CD4-positive, alpha-beta memory T cell (primary cell): ENCODE results near the gene CDKN3. TPM values are rescaled to one million over a fixed set of nuclear protein-coding genes. Genes with fewer than 3 reads are reported as not detected.

Experiments used
- CTCF ChIA-PET: fragments of 350-600 bp; sonication (Branson Sonifier 250); formaldehyde crosslinking; loops from one replicate; lab custom pipeline; 2021; ENCODE audit warnings: inconsistent platforms; ENCODE audit not compliant: partially characterized antibody; lab: Charles Lee
- POLR2A ChIA-PET: fragments of 350-600 bp; sonication (Branson Sonifier 250); formaldehyde crosslinking; loops from one replicate; lab custom pipeline; 2021; ENCODE audit not compliant: partially characterized antibody; lab: Charles Lee
- DNase-seq, 5 donors: peaks; one replicate each; pipeline versions ENCODE4 v3.0.0 to v3.0.0-alpha.2; 2020 to 2022; ENCODE audit warnings: mixed read lengths in 1 of 5
- H3K27ac ChIP-seq: one replicate; pipeline ENCODE4 v1.7.0; 2013; ENCODE audit warnings: low read depth, low read length
- H3K27me3 ChIP-seq: 2 replicates; pipeline ENCODE4 v1.7.0; 2013; ENCODE audit warnings: mild to moderate bottlenecking, low read length, moderate library complexity; ENCODE audit not compliant: insufficient read depth
- H3K36me3 ChIP-seq: 2 replicates; pipeline ENCODE4 v1.7.0; 2013; ENCODE audit warnings: mild to moderate bottlenecking, low read length, moderate library complexity; ENCODE audit not compliant: insufficient read depth
- H3K4me1 ChIP-seq: 2 replicates; pipeline ENCODE4 v1.7.0; 2013; ENCODE audit warnings: mild to moderate bottlenecking, low read length, moderate library complexity; ENCODE audit not compliant: insufficient read depth
- H3K4me3 ChIP-seq, 2 donors: one replicate each; pipeline ENCODE4 v1.7.0; 2013; ENCODE audit warnings: low read length in 2 of 2, mild to moderate bottlenecking in 1 of 2
- H3K9me3 ChIP-seq, 2 donors: one replicate each; pipeline ENCODE4 v1.7.0; 2013; ENCODE audit warnings: low read length in 2 of 2, control low read depth in 1 of 2; ENCODE audit not compliant: control insufficient read depth in 1 of 2
- H3K27ac Mint-ChIP-seq, 7 donors: one replicate each; pipeline ENCODE4 v1.8.0; 2020 to 2021; ENCODE audit warnings: mixed read lengths in 7 of 7, mild to moderate bottlenecking in 6 of 7, inconsistent platforms in 3 of 7, moderate library complexity in 3 of 7
- H3K27me3 Mint-ChIP-seq, 2 donors: one replicate each; pipeline ENCODE4 v1.8.0; 2020 to 2021; ENCODE audit warnings: mixed read lengths in 2 of 2
- H3K36me3 Mint-ChIP-seq, 2 donors: one replicate each; pipeline ENCODE4 v1.8.0; 2020 to 2021; ENCODE audit warnings: mixed read lengths in 2 of 2, inconsistent platforms in 1 of 2, mild to moderate bottlenecking in 1 of 2
- H3K4me1 Mint-ChIP-seq, 4 donors: one replicate each; pipeline ENCODE4 v1.8.0; 2020 to 2021; ENCODE audit warnings: mixed read lengths in 4 of 4, mild to moderate bottlenecking in 1 of 4
- H3K4me3 Mint-ChIP-seq, 8 donors: one replicate each; pipeline ENCODE4 v1.8.0; 2020 to 2021; ENCODE audit warnings: mixed read lengths in 8 of 8, mild to moderate bottlenecking in 7 of 8, moderate library complexity in 6 of 8, inconsistent platforms in 3 of 8
- H3K9me3 Mint-ChIP-seq, 8 donors: one replicate each; pipeline ENCODE4 v1.8.0; 2020 to 2021; ENCODE audit warnings: mixed read lengths in 8 of 8, mild to moderate bottlenecking in 5 of 8, inconsistent platforms in 3 of 8, moderate library complexity in 1 of 8
- intact Hi-C: fragments of 100-400 bp; cut with micrococcal nuclease; formaldehyde crosslinking; loops from one replicate; pipeline ENCODE4 v1.15.1; 2023
- polyA plus RNA-seq, 2 donors: library from polyadenylated mRNA; unstranded; fragments of 300-500 nt; fragmentation: Illumina TruSeq; gene quantifications; one replicate each; pipeline ENCODE4 v1.2.3, GENCODE V29; 2021
- total RNA-seq, 2 experiments: library from RNA; stranded (reverse); gene quantifications; one replicate each; pipeline ENCODE4 v1.2.3, GENCODE V29; 2021

CDKN3 gene
- total and polyA plus RNA-seq, 4 experiments from 2014 or later, result 1.1 to 5.0 (median 2.2) TPM

DNA sequence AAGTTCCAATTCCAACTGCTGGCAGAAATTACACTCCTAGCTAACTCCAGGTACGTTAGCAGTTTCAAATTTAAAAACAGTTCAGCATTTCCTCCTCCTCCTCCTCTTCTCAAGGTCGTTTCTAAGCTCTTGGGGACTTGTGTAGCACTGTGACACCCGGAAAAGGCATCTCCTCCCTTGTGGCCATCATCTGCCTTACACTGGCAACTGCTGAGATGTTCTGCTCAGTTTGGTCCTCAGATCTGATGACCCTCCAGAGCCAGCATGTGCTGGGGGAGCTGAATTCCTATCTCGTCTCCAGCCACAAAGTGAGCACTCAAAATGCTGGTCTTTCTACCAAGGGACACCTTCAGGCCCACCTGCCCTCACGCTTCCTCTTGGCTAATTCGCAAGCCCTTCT lies 43.5 kb upstream of the CDKN3 start:
- ChIA-PET POLR2A (interaction anchor here (1.1 kb wide), 1 partner anchor 26 kb away, joined by 3 read pairs; no protein-coding TSS in a partner anchor), CTCF (interaction anchor here (1.0 kb wide), 1 partner anchor 10 kb away, joined by 3 read pairs; no protein-coding TSS in a partner anchor)
- no peak for DNase-seq
- no peaks in the 10 kb centered on the region for H3K36me3 Mint-ChIP-seq
- Histone ChIP-seq H3K27ac (no peak overlapping the region), H3K36me3 (no peaks in the 10 kb centered on the region), H3K4me3 (no peak overlapping the region), H3K27me3 (no peaks in the 10 kb centered on the region), H3K9me3 (no peaks in the 10 kb centered on the region), H3K4me1 (no peaks in the 10 kb centered on the region)
- H3K9me3 Mint-ChIP-seq, result peaks cover 0 to 6% (median 0%) of the 10 kb centered on the region in 8 donors
- H3K27me3 Mint-ChIP-seq, result peaks cover 19 to 31% of the 10 kb centered on the region in 2 donors
- intact Hi-C loops, result no loop called here
- peaks cover 0 to 5% (median 2%) of the 10 kb centered on the region in 4 donors for H3K4me1 Mint-ChIP-seq
- no peak overlapping the region for H3K27ac Mint-ChIP-seq
- no peak overlapping the region for H3K4me3 Mint-ChIP-seq

DNA sequence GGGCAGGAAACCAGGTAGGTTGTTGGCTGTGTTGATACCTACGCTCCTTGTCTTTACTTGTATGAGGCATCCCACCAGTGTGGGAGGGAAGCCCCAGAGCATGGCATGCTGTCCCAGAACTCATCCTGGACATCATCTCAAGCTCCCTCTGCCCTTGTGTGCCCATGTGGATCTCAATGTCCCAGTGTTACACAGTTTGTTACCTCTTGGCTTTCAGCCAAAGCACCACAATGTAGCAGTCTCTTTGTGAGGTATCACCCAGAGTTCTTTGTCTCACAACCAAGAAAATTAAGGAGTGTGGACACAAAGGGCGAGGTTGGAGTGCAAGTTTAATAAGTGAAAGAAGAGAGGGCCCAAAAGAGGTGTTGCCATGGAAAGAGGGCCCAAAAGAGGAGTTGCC lies 43.1 kb upstream of the CDKN3 start:
- no peak overlapping the region for H3K4me3 ChIP-seq
- Mint-ChIP-seq H3K9me3 (peaks cover 0 to 6% (median 0%) of the 10 kb centered on the region in 8 donors), H3K36me3 (no peaks in the 10 kb centered on the region), H3K27ac (peak overlapping the region in 1 of 7 donors; percentile 16), H3K4me3 (no peak overlapping the region), H3K4me1 (peaks cover 0 to 5% (median 1%) of the 10 kb centered on the region in 4 donors), H3K27me3 (peaks cover 19 to 31% of the 10 kb centered on the region in 2 donors)
- ChIA-PET POLR2A (interaction anchor here (1.1 kb wide), 1 partner anchor 25 kb away, joined by 3 read pairs; no protein-coding TSS in a partner anchor), CTCF (interaction anchor here (1.0 kb wide), 1 partner anchor 9 kb away, joined by 3 read pairs; no protein-coding TSS in a partner anchor)
- no peaks in the 10 kb centered on the region for H3K27me3 ChIP-seq
- intact Hi-C loops, result no loop called here
- no peak for DNase-seq
- no peaks in the 10 kb centered on the region for H3K4me1 ChIP-seq
- no peak overlapping the region for H3K27ac ChIP-seq
- no peaks in the 10 kb centered on the region for H3K9me3 ChIP-seq
- H3K36me3 ChIP-seq, result no peaks in the 10 kb centered on the region

DNA sequence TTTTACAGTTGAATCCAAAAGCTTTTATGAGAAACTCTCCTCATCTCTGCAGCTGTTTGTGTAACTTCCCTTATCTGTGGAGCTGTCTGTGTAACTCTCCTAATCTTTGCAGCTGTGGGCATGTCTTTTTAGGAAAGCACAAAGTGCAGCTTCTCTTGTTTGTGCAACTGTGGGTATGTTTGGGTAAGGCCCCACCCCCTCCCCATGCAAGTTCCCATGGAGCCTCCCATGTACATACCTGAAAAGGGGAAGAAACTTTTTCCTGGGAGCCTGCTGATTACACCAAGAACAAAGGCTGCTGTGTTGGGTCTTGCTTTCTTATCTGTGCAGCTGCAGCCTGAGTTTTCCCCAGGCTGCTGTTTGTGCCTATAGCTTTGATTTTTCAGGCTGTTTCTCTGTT lies 42.7 kb upstream of the CDKN3 start:
- POLR2A ChIA-PET, result interaction anchor here (1.1 kb wide), 1 partner anchor 25 kb away, joined by 3 read pairs; no protein-coding TSS in a partner anchor
- no peaks in the 10 kb centered on the region for H3K27me3 ChIP-seq
- DNase-seq, result no peak
- H3K9me3 ChIP-seq, result no peaks in the 10 kb centered on the region
- peaks cover 0 to 4% (median 1%) of the 10 kb centered on the region in 4 donors for H3K4me1 Mint-ChIP-seq
- H3K4me3 ChIP-seq, result no peak overlapping the region
- H3K36me3 Mint-ChIP-seq, result no peaks in the 10 kb centered on the region
- H3K36me3 ChIP-seq, result no peaks in the 10 kb centered on the region
- H3K27ac ChIP-seq, result no peak overlapping the region
- peaks cover 19 to 31% of the 10 kb centered on the region in 2 donors for H3K27me3 Mint-ChIP-seq
- no peaks in the 10 kb centered on the region for H3K4me1 ChIP-seq
- no peak overlapping the region for H3K4me3 Mint-ChIP-seq
- H3K9me3 Mint-ChIP-seq, result peaks cover 0 to 6% (median 0%) of the 10 kb centered on the region in 8 donors
- intact Hi-C loops, result no loop called here
- CTCF ChIA-PET, result no interaction called here
- H3K27ac Mint-ChIP-seq, result no peak overlapping the region

DNA sequence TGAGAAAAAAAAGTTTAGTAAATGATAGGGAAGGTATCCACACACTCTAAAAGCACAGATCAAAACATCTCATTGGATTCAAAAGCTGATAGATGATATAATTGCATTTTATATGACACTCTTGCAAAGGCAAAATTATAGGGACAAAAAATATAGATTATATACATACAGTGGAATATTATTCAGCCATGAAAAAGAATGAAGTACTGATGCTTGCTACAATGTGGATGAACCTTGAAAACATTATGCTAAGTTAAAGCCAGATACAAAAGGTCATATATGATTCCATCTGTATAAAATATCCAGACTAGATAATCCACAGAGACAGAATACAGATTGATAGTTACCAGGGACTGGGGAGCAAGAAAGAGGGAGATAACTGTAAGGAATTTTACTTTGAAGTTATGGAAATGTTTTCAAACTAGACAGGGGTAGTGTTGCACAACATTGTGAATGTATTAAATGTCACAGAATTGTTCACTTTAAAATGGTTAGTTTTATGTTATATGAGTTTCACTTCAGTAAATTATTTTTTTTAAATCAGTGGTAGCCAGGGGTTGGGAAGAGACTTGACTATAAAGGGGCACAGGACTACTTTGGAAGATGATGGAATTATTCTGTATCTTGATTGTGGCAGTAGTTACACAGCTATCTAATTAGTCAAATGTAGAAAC lies 41.7 kb upstream of the CDKN3 start:
- H3K4me3 Mint-ChIP-seq, result no peak overlapping the region
- POLR2A ChIA-PET, result no interaction called here
- intact Hi-C loops, result no loop called here
- peaks cover 0 to 6% (median 0%) of the 10 kb centered on the region in 8 donors for H3K9me3 Mint-ChIP-seq
- no peaks in the 10 kb centered on the region for H3K36me3 Mint-ChIP-seq
- H3K27ac ChIP-seq, result no peak overlapping the region
- no peak overlapping the region for H3K27ac Mint-ChIP-seq
- H3K4me1 ChIP-seq, result no peaks in the 10 kb centered on the region
- no peaks in the 10 kb centered on the region for H3K9me3 ChIP-seq
- no peaks in the 10 kb centered on the region for H3K36me3 ChIP-seq
- peaks cover 0 to 3% (median 0%) of the 10 kb centered on the region in 4 donors for H3K4me1 Mint-ChIP-seq
- no peak for DNase-seq
- CTCF ChIA-PET, result no interaction called here
- H3K27me3 ChIP-seq, result no peaks in the 10 kb centered on the region
- no peak overlapping the region for H3K4me3 ChIP-seq
- H3K27me3 Mint-ChIP-seq, result peaks cover 21 to 29% of the 10 kb centered on the region in 2 donors

DNA sequence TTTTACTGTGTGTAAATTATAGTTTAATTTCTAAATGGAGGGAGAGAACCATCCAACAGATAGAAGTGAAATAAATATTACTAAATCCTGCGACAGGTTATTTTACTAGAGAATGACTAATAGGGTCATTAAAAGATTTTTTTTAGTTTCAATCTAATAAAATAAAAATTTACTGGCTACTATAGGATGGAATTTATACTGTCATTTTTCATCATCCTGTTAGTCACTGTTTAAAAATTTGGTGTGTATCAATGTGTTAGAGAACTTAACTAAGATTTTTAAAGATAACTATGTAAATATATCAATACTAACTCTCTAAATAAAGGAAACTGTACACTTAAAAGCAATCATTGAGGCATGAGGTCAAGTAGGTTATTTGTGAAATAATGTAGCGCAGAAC lies 41.1 kb upstream of the CDKN3 start:
- no peaks in the 10 kb centered on the region for H3K4me1 ChIP-seq
- peaks cover 0 to 6% (median 0%) of the 10 kb centered on the region in 8 donors for H3K9me3 Mint-ChIP-seq

DNA sequence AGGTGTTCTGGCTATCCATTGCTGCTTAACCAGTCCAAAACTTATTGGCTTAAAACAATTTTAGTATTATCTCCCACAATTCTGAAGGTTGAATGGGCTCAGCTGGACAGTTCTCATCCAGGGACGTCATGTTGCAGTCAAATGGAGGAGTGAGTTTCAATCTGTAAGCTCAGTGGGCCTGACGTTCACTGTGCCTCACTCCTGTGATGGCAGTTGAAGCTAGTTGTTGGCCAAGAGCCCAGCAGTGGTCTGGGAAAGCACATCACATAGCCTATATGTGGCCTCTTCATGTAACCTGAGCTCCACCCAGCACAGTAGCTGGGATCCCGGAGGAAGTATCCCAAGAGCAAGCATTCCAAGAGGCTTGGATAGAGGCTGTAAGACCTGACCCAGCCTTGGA lies 40.6 kb upstream of the CDKN3 start:
- CTCF ChIA-PET, result interaction anchor here (1.7 kb wide), 1 partner anchor 8 kb away, joined by 6 read pairs; no protein-coding TSS in a partner anchor

More for the DNA sequence above, 41.1 kb upstream of the CDKN3 start:
- no peaks in the 10 kb centered on the region for H3K36me3 Mint-ChIP-seq
- CTCF ChIA-PET, result interaction anchor here (1.7 kb wide), 1 partner anchor 8 kb away, joined by 6 read pairs; no protein-coding TSS in a partner anchor
- Histone ChIP-seq H3K36me3 (no peaks in the 10 kb centered on the region), H3K27ac (no peak overlapping the region), H3K4me3 (no peak overlapping the region), H3K9me3 (no peaks in the 10 kb centered on the region), H3K27me3 (no peaks in the 10 kb centered on the region)
- intact Hi-C loops, result no loop called here
- no peak overlapping the region for H3K4me3 Mint-ChIP-seq
- DNase-seq, result no peak
- POLR2A ChIA-PET, result no interaction called here
- H3K4me1 Mint-ChIP-seq, result peaks cover 0 to 3% (median 0%) of the 10 kb centered on the region in 4 donors
- peaks cover 22 to 31% of the 10 kb centered on the region in 2 donors for H3K27me3 Mint-ChIP-seq
- H3K27ac Mint-ChIP-seq, result no peak overlapping the region

DNA sequence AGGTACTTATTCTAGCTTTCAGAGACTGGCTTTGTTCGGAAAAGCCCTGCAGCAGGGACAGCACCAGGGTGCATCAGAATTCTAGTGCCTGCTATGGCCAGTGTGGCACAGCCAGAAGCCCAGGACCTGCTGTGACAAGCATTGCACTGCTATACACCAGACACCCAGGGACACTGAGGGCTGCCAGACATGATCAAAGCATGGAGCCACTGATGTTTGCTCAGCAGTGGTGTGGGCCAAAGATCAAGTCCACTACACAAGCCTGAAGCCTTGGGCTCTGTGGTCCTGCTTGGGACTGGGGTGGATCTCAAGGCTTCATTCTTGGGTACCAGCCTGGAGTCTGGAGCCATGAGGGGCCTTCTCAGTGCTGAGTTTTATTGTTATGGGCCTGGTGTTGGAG lies 36.1 kb upstream of the CDKN3 start:
- H3K36me3 Mint-ChIP-seq, result no peaks in the 10 kb centered on the region
- H3K4me3 Mint-ChIP-seq, result no peak overlapping the region
- H3K27me3 Mint-ChIP-seq, result peaks cover 27 to 28% of the 10 kb centered on the region in 2 donors
- no peaks in the 10 kb centered on the region for H3K4me1 ChIP-seq
- H3K27ac ChIP-seq, result no peak overlapping the region
- H3K4me1 Mint-ChIP-seq, result no peaks in the 10 kb centered on the region
- no peaks in the 10 kb centered on the region for H3K36me3 ChIP-seq
- no peak overlapping the region for H3K4me3 ChIP-seq
- peaks cover 0 to 2% (median 0%) of the 10 kb centered on the region in 8 donors for H3K9me3 Mint-ChIP-seq
- H3K27me3 ChIP-seq, result no peaks in the 10 kb centered on the region
- H3K9me3 ChIP-seq, result no peaks in the 10 kb centered on the region
- H3K27ac Mint-ChIP-seq, result no peak overlapping the region
- ChIA-PET CTCF (no interaction called here), POLR2A (no interaction called here)
- DNase-seq, result no peak
- intact Hi-C loops, result no loop called here

More for the DNA sequence above, 40.6 kb upstream of the CDKN3 start:
- Mint-ChIP-seq H3K27me3 (peaks cover 25 to 34% of the 10 kb centered on the region in 2 donors), H3K4me1 (peaks cover 0 to 3% (median 0%) of the 10 kb centered on the region in 4 donors), H3K4me3 (no peak overlapping the region), H3K36me3 (no peaks in the 10 kb centered on the region), H3K9me3 (peaks cover 0 to 6% (median 0%) of the 10 kb centered on the region in 8 donors), H3K27ac (no peak overlapping the region)
- Histone ChIP-seq H3K4me3 (no peak overlapping the region), H3K27ac (no peak overlapping the region), H3K36me3 (no peaks in the 10 kb centered on the region), H3K4me1 (no peaks in the 10 kb centered on the region), H3K9me3 (no peaks in the 10 kb centered on the region), H3K27me3 (no peaks in the 10 kb centered on the region)
- no peak for DNase-seq
- intact Hi-C loops, result no loop called here
- POLR2A ChIA-PET, result no interaction called here
